ENCODE results near the gene TRAK1. TPM values are rescaled to one million over a fixed set of nuclear protein-coding genes. Genes with fewer than 3 reads are reported as not detected.

Gene TRAK1
- total RNA-seq, 6 donors from 2014 or later, result 46.7 to 107 (median 74.7) TPM

- DNase-seq, result no peak
- ATAC-seq (ENCODE audit: low FRiP score in 2 of 2), result no peak
- Histone ChIP-seq H3K36me3 (no peaks in the 10 kb centered on the region), H3K27me3 (no peaks in the 10 kb centered on the region), H3K27ac (no peak overlapping the region), H3K4me3 (no peak overlapping the region), H3K4me1 (no peaks in the 10 kb centered on the region), H3K9me3 (peaks cover 0 to 6% (median 0%) of the 10 kb centered on the region in 4 donors)
- whole genome bisulfite sequencing, 2 donors, result 28 to 54% methylated on average over 2 of the region's 2 CpGs
- no peak for TF ChIP-seq POLR2AphosphoS5 (IDR thresholded peaks at IDR 0.05)
- TF ChIP-seq, protein P1, sequence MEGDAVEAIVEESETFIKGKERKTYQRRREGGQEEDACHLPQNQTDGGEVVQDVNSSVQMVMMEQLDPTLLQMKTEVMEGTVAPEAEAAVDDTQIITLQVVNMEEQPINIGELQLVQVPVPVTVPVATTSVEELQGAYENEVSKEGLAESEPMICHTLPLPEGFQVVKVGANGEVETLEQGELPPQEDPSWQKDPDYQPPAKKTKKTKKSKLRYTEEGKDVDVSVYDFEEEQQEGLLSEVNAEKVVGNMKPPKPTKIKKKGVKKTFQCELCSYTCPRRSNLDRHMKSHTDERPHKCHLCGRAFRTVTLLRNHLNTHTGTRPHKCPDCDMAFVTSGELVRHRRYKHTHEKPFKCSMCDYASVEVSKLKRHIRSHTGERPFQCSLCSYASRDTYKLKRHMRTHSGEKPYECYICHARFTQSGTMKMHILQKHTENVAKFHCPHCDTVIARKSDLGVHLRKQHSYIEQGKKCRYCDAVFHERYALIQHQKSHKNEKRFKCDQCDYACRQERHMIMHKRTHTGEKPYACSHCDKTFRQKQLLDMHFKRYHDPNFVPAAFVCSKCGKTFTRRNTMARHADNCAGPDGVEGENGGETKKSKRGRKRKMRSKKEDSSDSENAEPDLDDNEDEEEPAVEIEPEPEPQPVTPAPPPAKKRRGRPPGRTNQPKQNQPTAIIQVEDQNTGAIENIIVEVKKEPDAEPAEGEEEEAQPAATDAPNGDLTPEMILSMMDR (IDR thresholded peaks at IDR 0.05), result no peak
- TF ChIP-seq EP300 (IDR thresholded peaks at IDR 0.05), result no peak
- TF ChIP-seq POLR2A (IDR thresholded peaks at IDR 0.05), result no peak
Observed at GRCh38 chr3:42273361-42273760, 182.2 kb downstream of the TRAK1 start.

GRCh38 chr3:42274266-42274665 is 183.1 kb downstream of the TRAK1 start:
- ATAC-seq (ENCODE audit: low FRiP score in 2 of 2), result no peak

GRCh38 chr3:42275217-42275616 is 184.1 kb downstream of the TRAK1 start:
- Histone ChIP-seq H3K27ac (no peak overlapping the region), H3K9me3 (peaks cover 0 to 12% (median 2%) of the 10 kb centered on the region in 4 donors), H3K36me3 (no peaks in the 10 kb centered on the region), H3K27me3 (no peaks in the 10 kb centered on the region), H3K4me1 (no peaks in the 10 kb centered on the region), H3K4me3 (no peak overlapping the region)
- ATAC-seq (ENCODE audit: low FRiP score in 2 of 2) (no peak), DNase-seq (no peak)
- WGBS, 2 donors, result 43 to 46% methylated on average over 1 of the region's 1 CpG
- TF ChIP-seq POLR2AphosphoS5 (IDR thresholded peaks at IDR 0.05) (no peak), EP300 (IDR thresholded peaks at IDR 0.05) (no peak), POLR2A (IDR thresholded peaks at IDR 0.05) (no peak)
- TF ChIP-seq, protein P1 (IDR thresholded peaks at IDR 0.05), result no peak

More at GRCh38 chr3:42274266-42274665, 183.1 kb downstream of the TRAK1 start:
- H3K36me3 ChIP-seq, result no peaks in the 10 kb centered on the region
- peaks cover 0 to 6% (median 0%) of the 10 kb centered on the region in 4 donors for H3K9me3 ChIP-seq
- H3K27me3 ChIP-seq, result no peaks in the 10 kb centered on the region
- no peak overlapping the region for H3K4me3 ChIP-seq
- no peak overlapping the region for H3K27ac ChIP-seq
- DNase-seq, result no peak
- H3K4me1 ChIP-seq, result no peaks in the 10 kb centered on the region
- TF ChIP-seq, protein P1 (IDR thresholded peaks at IDR 0.05), result no peak
- TF ChIP-seq POLR2AphosphoS5 (IDR thresholded peaks at IDR 0.05), result no peak
- no peak for TF ChIP-seq EP300 (IDR thresholded peaks at IDR 0.05)
- no peak for TF ChIP-seq POLR2A (IDR thresholded peaks at IDR 0.05)

Small RNA genes lying within 50 kb of the gene (small RNA-seq; reads per million reads assigned to genes)
- 0 reads per million in 4 donors for gene RNU4-78P

Other genes starting within 250 kb of the TRAK1 start
- gene ULK4, start 129.3 kb upstream of the TRAK1 start, total RNA-seq, result 10 to 100 TPM in 5 of 6 donors, 1 to 10 TPM in 1; 9.4 to 76.5 (median 28.1) TPM
- gene CCK, start 174.8 kb downstream of the TRAK1 start, total RNA-seq, result 1 to 10 TPM in 3 of 6 donors, not detected in 3; 2.0 to 7.3 (median 3.3) TPM